ENCODE data around the gene RPTOR. TPM values are rescaled to one million over a fixed set of nuclear protein-coding genes. Genes with fewer than 3 reads are reported as not detected.

Gene RPTOR
- total and polyA plus RNA-seq, 2 donors (not counting 3 experiments of a cell fraction or from before 2014, with no cell fraction given): 10.7 to 41.8 TPM

- no peaks in the 10 kb centered on the region for H3K9me1 ChIP-seq (replicated peaks; ENCODE audit: control insufficient read depth, extremely low read depth, insufficient read depth, low read length)
- H3K9me3 ChIP-seq (replicated peaks; ENCODE audit: control insufficient read depth, insufficient read depth, low read length): no peaks in the 10 kb centered on the region
- H3K27ac ChIP-seq (ENCODE audit: insufficient read depth, low read depth, low read length): peak overlapping the region; percentile 99
- ChIA-PET CTCF (interaction anchor here (0.6 to 1.4 kb wide), 7 partner anchors 15 to 70 kb away, joined by 3 to 8 read pairs (median 3); no protein-coding TSS in a partner anchor), POLR2A (interaction anchor here (0.6 kb wide), 1 partner anchor 29 kb away, joined by 3 read pairs; no protein-coding TSS in a partner anchor)
- peak overlapping the region; percentile 85 for H3K4me2 ChIP-seq (ENCODE audit: insufficient read depth, low read length)
- peak overlapping the region in 1 of 3 experiments; percentile 13 for H3K4me3 ChIP-seq (replicated peaks in 1 of 3; ENCODE audit: insufficient read depth in 1 of 3, low read depth in 1 of 3, low read length in 3 of 3)
- H2AFZ ChIP-seq (ENCODE audit: low read depth, low read length): no peak overlapping the region
- FAIRE-seq (peak; percentile 94), DNase-seq (ENCODE audit: low read depth, low spot score) (peak; percentile 94)
- H3K36me3 ChIP-seq (ENCODE audit: control insufficient read depth in 2 of 2, extremely low read depth in 1 of 2, insufficient read depth in 2 of 2, low read length in 2 of 2): no peaks in the 10 kb centered on the region
- peaks cover 61% of the 10 kb centered on the region for H3K4me1 ChIP-seq (ENCODE audit: control insufficient read depth, extremely low read depth, insufficient read depth, low read length)
- intact Hi-C loops (cut with micrococcal nuclease) (loop anchor here (1.0 to 2.0 kb wide), 2 partner anchors 29 to 67 kb away; no protein-coding TSS in a partner anchor), dilution Hi-C loops (cut with MboI; ENCODE audit: extremely low pct_ligation_motif_present, low sequenced_read_pairs) (no loop called here)
- TF ChIP-seq POLR2A (IDR thresholded peaks at IDR 0.05; ENCODE audit: low read depth, low read length) (no peak), POLR2AphosphoS5 (IDR thresholded peaks at IDR 0.05; ENCODE audit: insufficient read depth, low read depth, low read length) (peak; percentile 73), MAX (IDR thresholded peaks at IDR 0.05; ENCODE audit: insufficient read depth, insufficient read length) (peak; percentile 57), EZH2 (IDR thresholded peaks at IDR 0.05; ENCODE audit: borderline replicate concordance, low read depth, low read length, severe bottlenecking) (no peak), JUN (IDR thresholded peaks at IDR 0.05; ENCODE audit: borderline replicate concordance, insufficient read depth, insufficient read length, low read depth) (peak; percentile 88), MYC (IDR thresholded peaks at IDR 0.05; ENCODE audit: low read depth, low read length) (no peak), GATA2 (IDR thresholded peaks at IDR 0.05; ENCODE audit: insufficient read depth, insufficient read length, low read depth, low read length) (peak; percentile 43), CTCF (IDR thresholded peaks at IDR 0.05; ENCODE audit: extremely low read depth in 1 of 2, insufficient read depth in 1 of 2, low read depth in 1 of 2, low read length in 2 of 2) (no peak), FOS (IDR thresholded peaks at IDR 0.05; ENCODE audit: borderline replicate concordance, insufficient read depth, low read length) (peak; percentile 93)
- BruUV-seq (replicated peaks): TSS peak; percentile 46
- peak overlapping the region; percentile 86 for H3K9ac ChIP-seq (replicated peaks; ENCODE audit: extremely low read depth, insufficient read depth, low read length)
- H3K27me3 ChIP-seq (ENCODE audit: control insufficient read depth in 2 of 2, insufficient read depth in 2 of 2, low read length in 2 of 2): no peaks in the 10 kb centered on the region
- H3K79me2 ChIP-seq (ENCODE audit: control insufficient read depth, insufficient read depth, low read length): peaks cover 2% of the 10 kb centered on the region
- no peaks in the 10 kb centered on the region for H4K20me1 ChIP-seq (replicated peaks; ENCODE audit: control insufficient read depth, extremely low read depth, insufficient read depth, low read length)
Observed at GRCh38 chr17:80789356-80789902, 244.8 kb downstream of the RPTOR start.

All from endothelial cell of umbilical vein (primary cell).